Measurements from ENCODE around the gene MCIDAS. TPM values are rescaled to one million over a fixed set of nuclear protein-coding genes. Genes with fewer than 3 reads are reported as not detected.

Gene MCIDAS
- total and polyA plus RNA-seq, 12 donors: not detected

GRCh38 chr5:55230086-55230629, 3.0 kb upstream of the MCIDAS start:
- DNase-seq: no peak
- H3K4me3 ChIP-seq: no peak overlapping the region
- no peaks in the 10 kb centered on the region for H3K36me3 ChIP-seq (replicated peaks in 1 of 2)
- H3K4me1 ChIP-seq (replicated peaks in 1 of 2): peaks cover 31 to 50% of the 10 kb centered on the region in 2 donors
- WGBS, 4 donors: 50 to 63% (median 55%) methylated on average over 8 of the region's 8 CpGs
- TF ChIP-seq CTCF (IDR thresholded peaks at IDR 0.05): no peak
- no peak for TF ChIP-seq POLR2A (IDR thresholded peaks at IDR 0.05)
- peaks cover 72% of the 10 kb centered on the region for H3K27me3 ChIP-seq
- intact Hi-C loops (cut with DNase I): no loop called here
- no peak overlapping the region for H3K27ac ChIP-seq
- no peaks in the 10 kb centered on the region for H3K9me3 ChIP-seq (replicated peaks in 1 of 3)

GRCh38 chr5:55227664-55228430, 732 bp upstream of the MCIDAS start:
- H3K4me1 ChIP-seq (replicated peaks in 1 of 2): peaks cover 18 to 32% of the 10 kb centered on the region in 2 donors
- H3K9me3 ChIP-seq (replicated peaks in 1 of 3): no peaks in the 10 kb centered on the region
- 13 to 22% (median 18%) methylated on average over 20 to 30 of the region's 30 CpGs for WGBS, 4 donors
- intact Hi-C loops (cut with DNase I): loop anchor here in 1 of 2 donors (10.0 kb wide), 1 partner anchor 53 kb away; the partner anchor contains the start of gene CDC20B
- H3K27me3 ChIP-seq: peaks cover 90% of the 10 kb centered on the region
- TF ChIP-seq CTCF (IDR thresholded peaks at IDR 0.05) (no peak), POLR2A (IDR thresholded peaks at IDR 0.05) (no peak)
- no peaks in the 10 kb centered on the region for H3K36me3 ChIP-seq (replicated peaks in 1 of 2)
- no peak overlapping the region for H3K27ac ChIP-seq
- DNase-seq: no peak
- H3K4me3 ChIP-seq: peak overlapping the region in 2 of 4 donors; percentile 13 to 48

- Histone ChIP-seq H3K9me3 (replicated peaks in 1 of 3) (no peaks in the 10 kb centered on the region), H3K36me3 (replicated peaks in 1 of 2) (no peaks in the 10 kb centered on the region), H3K27ac (no peak overlapping the region), H3K27me3 (peaks cover 100% of the 10 kb centered on the region), H3K4me1 (replicated peaks in 1 of 2) (peaks cover 13 to 18% of the 10 kb centered on the region in 2 donors), H3K4me3 (peak overlapping the region in 1 of 4 donors; percentile 48)
- TF ChIP-seq CTCF (IDR thresholded peaks at IDR 0.05) (peak in 5 of 6 experiments; percentile 8 to 42 (median 19)), POLR2A (IDR thresholded peaks at IDR 0.05) (no peak)
- WGBS, 4 donors: 6 to 54% (median 15%) methylated on average over 6 to 54 of the region's 54 CpGs
- intact Hi-C loops (cut with DNase I): loop anchor here in 1 of 2 donors (10.0 kb wide), 1 partner anchor 51 kb away; the partner anchor contains the start of gene CDC20B
- peak in 3 of 7 donors; percentile 27 to 44 (median 32) for DNase-seq
Observed at GRCh38 chr5:55226027-55226933, 835 bp downstream of the MCIDAS start.

- intact Hi-C loops (cut with DNase I): loop anchor here in 1 of 2 donors (10.0 kb wide), 1 partner anchor 51 kb away; the partner anchor contains the start of gene CDC20B
- Histone ChIP-seq H3K4me3 (no peak overlapping the region), H3K4me1 (replicated peaks in 1 of 2) (peaks cover 17 to 20% of the 10 kb centered on the region in 2 donors), H3K9me3 (replicated peaks in 1 of 3) (no peaks in the 10 kb centered on the region), H3K36me3 (replicated peaks in 1 of 2) (no peaks in the 10 kb centered on the region), H3K27me3 (peaks cover 100% of the 10 kb centered on the region), H3K27ac (no peak overlapping the region)
- TF ChIP-seq POLR2A (IDR thresholded peaks at IDR 0.05): no peak
- TF ChIP-seq CTCF (IDR thresholded peaks at IDR 0.05): no peak
- DNase-seq: no peak
Observed at GRCh38 chr5:55225346-55225745, 1.8 kb downstream of the MCIDAS start.

All from adrenal gland (tissue), 12 donors.